Osteocyte (in vitro differentiated cells): ENCODE data around the gene LMOD1. TPM values are rescaled to one million over a fixed set of nuclear protein-coding genes. Genes with fewer than 3 reads are reported as not detected.
A peak's percentile ranks its signal among the peaks of the same experiment; 100 is the strongest.

Experiments
- DNase-seq: peaks from one replicate; pipeline ENCODE4 v3.0.0; 2021; ENCODE audit warnings: mixed read lengths; ENCODE audit not compliant: unreplicated experiment; ENCODE audit errors: extremely low spot score
- H3K27ac Mint-ChIP-seq: one replicate; pipeline ENCODE4 v1.8.0; 2021; ENCODE audit warnings: mild to moderate bottlenecking, mixed read lengths; ENCODE audit not compliant: unreplicated experiment
- H3K27me3 Mint-ChIP-seq: one replicate; pipeline ENCODE4 v1.8.0; 2021; ENCODE audit warnings: mixed read lengths; ENCODE audit not compliant: unreplicated experiment
- H3K36me3 Mint-ChIP-seq: one replicate; pipeline ENCODE4 v1.8.0; 2021; ENCODE audit warnings: mixed read lengths; ENCODE audit not compliant: unreplicated experiment
- H3K4me1 Mint-ChIP-seq: one replicate; pipeline ENCODE4 v1.8.0; 2021; ENCODE audit warnings: mixed read lengths; ENCODE audit not compliant: unreplicated experiment
- H3K4me3 Mint-ChIP-seq: one replicate; pipeline ENCODE4 v1.8.0; 2021; ENCODE audit warnings: mild to moderate bottlenecking, moderate library complexity, mixed read lengths; ENCODE audit not compliant: unreplicated experiment
- H3K9me3 Mint-ChIP-seq: one replicate; pipeline ENCODE4 v1.8.0; 2021; ENCODE audit warnings: mixed read lengths; ENCODE audit not compliant: unreplicated experiment
- CTCF ChIP-seq: fragments of 200-600 bp; sonication (generic); IDR thresholded peaks from 2 replicates; pipeline ENCODE4 v1.5.0; 2021; ENCODE audit warnings: antibody characterized with exemption, mild to moderate bottlenecking, moderate library complexity
- total RNA-seq: library from RNA; stranded (reverse); gene quantifications from 2 replicates; pipeline ENCODE4 v1.2.1, GENCODE V29; 2021

LMOD1 gene
- total RNA-seq, 1 donor from 2014 or later = 15.9 TPM

GRCh38 chr1:201890223-201890622 lies 56.1 kb downstream of the LMOD1 start:
- Mint-ChIP-seq H3K27me3 (no peaks in the 10 kb centered on the region), H3K4me3 (peak overlapping the region; percentile 22), H3K4me1 (peaks cover 27% of the 10 kb centered on the region), H3K9me3 (no peaks in the 10 kb centered on the region), H3K27ac (no peak overlapping the region), H3K36me3 (no peaks in the 10 kb centered on the region)
- DNase-seq = no peak
- no peak for TF ChIP-seq CTCF

GRCh38 chr1:201889090-201889968 lies 57.0 kb downstream of the LMOD1 start:
- no peak for DNase-seq

GRCh38 chr1:201888282-201889089 lies 57.9 kb downstream of the LMOD1 start, which contains the start of gene SHISA4:
TSS of gene SHISA4 (plus strand) at chr1:201888898. CDS start at chr1:201888995, 97 bp downstream.
- H3K27me3 Mint-ChIP-seq = no peaks in the 10 kb centered on the region
- H3K27ac Mint-ChIP-seq = peak within 1 kb of the TSS; percentile 73
- DNase-seq = peak; percentile 94
- no peak for TF ChIP-seq CTCF
- H3K9me3 Mint-ChIP-seq = no peaks in the 10 kb centered on the region
- peaks cover 33% of the 10 kb centered on the region for H3K4me1 Mint-ChIP-seq
- peak within 1 kb of the TSS; percentile 78 for H3K4me3 Mint-ChIP-seq
- H3K36me3 Mint-ChIP-seq = no peaks in the 10 kb centered on the region

More at GRCh38 chr1:201889090-201889968, 57.0 kb downstream of the LMOD1 start:
- Mint-ChIP-seq H3K27ac (peak overlapping the region; percentile 63), H3K4me1 (peaks cover 33% of the 10 kb centered on the region), H3K4me3 (peak overlapping the region; percentile 77), H3K9me3 (no peaks in the 10 kb centered on the region), H3K27me3 (no peaks in the 10 kb centered on the region), H3K36me3 (no peaks in the 10 kb centered on the region)
- TF ChIP-seq CTCF = no peak

- Mint-ChIP-seq H3K36me3 (no peaks in the 10 kb centered on the region), H3K27me3 (no peaks in the 10 kb centered on the region), H3K9me3 (no peaks in the 10 kb centered on the region), H3K4me1 (peaks cover 38% of the 10 kb centered on the region), H3K27ac (no peak overlapping the region), H3K4me3 (no peak overlapping the region)
- DNase-seq = no peak
- no peak for TF ChIP-seq CTCF
These were observed 59.1 kb downstream of the LMOD1 start for GRCh38 chr1:201887116-201887866.
